Smooth muscle cell of the pulmonary artery (primary cell): ENCODE measurements around the gene LEP. TPM values are rescaled to one million over a fixed set of nuclear protein-coding genes. Genes with fewer than 3 reads are reported as not detected.

Experiments used
- total RNA-seq: library from RNA; depleted of rRNA; stranded (reverse); fragments of >200 nt; gene quantifications from 2 replicates; pipeline ENCODE4 v1.2.3, GENCODE V29; 2014

Gene LEP
- 0.17 and 8.9 TPM in 2 replicates for total RNA-seq

DNA sequence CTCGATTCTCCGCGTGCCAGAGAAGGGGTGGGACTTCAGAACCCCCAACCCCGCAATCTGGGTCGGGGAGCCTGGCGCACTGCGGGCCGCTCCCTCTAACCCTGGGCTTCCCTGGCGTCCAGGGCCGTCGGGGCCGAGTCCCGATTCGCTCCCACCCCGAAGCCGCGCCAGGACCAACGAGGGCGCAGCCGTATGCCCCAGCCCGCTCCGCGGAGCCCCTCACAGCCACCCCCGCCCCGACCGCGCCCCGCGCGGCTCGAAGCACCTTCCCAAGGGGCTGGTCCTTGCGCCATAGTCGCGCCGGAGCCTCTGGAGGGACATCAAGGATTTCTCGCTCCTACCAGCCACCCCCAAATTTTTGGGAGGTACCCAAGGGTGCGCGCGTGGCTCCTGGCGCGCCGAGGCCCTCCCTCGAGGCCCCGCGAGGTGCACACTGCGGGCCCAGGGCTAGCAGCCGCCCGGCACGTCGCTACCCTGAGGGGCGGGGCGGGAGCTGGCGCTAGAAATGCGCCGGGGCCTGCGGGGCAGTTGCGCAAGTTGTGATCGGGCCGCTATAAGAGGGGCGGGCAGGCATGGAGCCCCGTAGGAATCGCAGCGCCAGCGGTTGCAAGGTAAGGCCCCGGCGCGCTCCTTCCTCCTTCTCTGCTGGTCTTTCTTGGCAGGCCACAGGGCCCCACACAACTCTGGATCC lies at the start of gene LEP:
TSS of gene LEP (plus strand) at position 583 of the 691 bp plus-strand sequence. CDS start 10,741 bp downstream, outside the sequence.

Other genes with a start within 250 kb of the LEP start
- gene LRRC4, start 209.8 kb upstream of the LEP start, total RNA-seq = 0.03 TPM in 1 of 2 replicates, not detected in the other
- 10.3 and 14.2 TPM in 2 replicates for gene RBM28, start 102.6 kb downstream of the LEP start, total RNA-seq
- 0.13 TPM in 1 of 2 replicates, not detected in the other for gene PRRT4, start 120.4 kb downstream of the LEP start, total RNA-seq
- gene IMPDH1, start 168.7 kb downstream of the LEP start, total RNA-seq = 73.9 and 108 TPM in 2 replicates
- 71.2 and 80.5 TPM in 2 replicates for gene HILPDA, start 214.6 kb downstream of the LEP start, total RNA-seq
- 29.3 and 35.7 TPM in 2 replicates for gene METTL2B, start 235.5 kb downstream of the LEP start, total RNA-seq